ENCODE data around the gene THSD4. TPM values are rescaled to one million over a fixed set of nuclear protein-coding genes. Genes with fewer than 3 reads are reported as not detected.
"Not testable (repeated sequence)": the region's sequence is repeated elsewhere in the genome, so short reads cannot be mapped to it uniquely, and the experiment has no call there.

THSD4 gene
- total RNA-seq, 1 donor from 2014 or later: not detected

DNA sequence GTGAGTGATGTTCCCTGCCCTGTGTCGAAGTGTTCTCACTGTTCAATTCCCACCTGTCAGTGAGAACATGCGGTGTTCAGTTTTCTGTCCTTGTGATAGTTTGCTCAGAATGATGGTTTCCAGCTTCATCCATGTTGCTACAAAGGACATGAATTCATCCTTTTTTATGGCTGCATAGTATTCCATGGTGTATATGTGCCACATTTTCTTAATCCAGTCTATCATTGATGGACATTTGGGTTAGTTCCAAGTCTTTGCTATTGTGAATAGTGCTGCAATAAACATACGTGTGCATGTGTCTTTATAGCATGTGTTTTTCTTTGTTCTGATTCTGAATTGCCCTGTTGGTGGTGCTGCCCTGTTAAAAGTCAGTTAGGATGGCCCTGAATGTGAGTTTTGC, 204.2 kb downstream of the THSD4 start:
- intact Hi-C loops (cut with micrococcal nuclease): not testable (repeated sequence)

DNA sequence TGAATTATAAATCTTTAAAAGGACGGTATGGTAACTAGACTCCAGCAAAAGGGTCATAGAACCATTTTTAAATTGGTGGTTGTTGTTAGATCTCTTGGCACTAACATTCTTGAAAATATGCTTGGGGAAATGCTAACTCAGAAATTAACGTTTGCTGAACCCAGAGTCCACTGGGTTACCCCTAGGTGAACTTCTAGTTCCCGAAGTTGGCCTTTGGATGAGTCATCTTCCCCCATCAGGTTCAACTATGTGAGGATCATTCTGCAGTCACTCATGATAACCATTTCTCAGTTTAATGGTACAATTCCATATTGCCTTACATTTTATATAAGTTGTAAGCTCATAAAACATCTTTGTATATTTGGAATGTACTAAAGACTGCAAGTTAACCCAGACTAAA, 204.7 kb downstream of the THSD4 start:
- Mint-ChIP-seq H3K9me3 (no peaks in the 10 kb centered on the region), H3K36me3 (ENCODE audit: low read depth) (no peaks in the 10 kb centered on the region), H3K27me3 (ENCODE audit: low read depth) (peaks cover 6% of the 10 kb centered on the region), H3K4me3 (ENCODE audit: low read depth) (no peak overlapping the region), H3K4me1 (ENCODE audit: low read depth) (peaks cover 7% of the 10 kb centered on the region), H3K27ac (no peak overlapping the region)
- intact Hi-C loops (cut with micrococcal nuclease): no loop called here
- no peak for DNase-seq (ENCODE audit: low spot score)

More for the DNA sequence above, 204.2 kb downstream of the THSD4 start:
- H3K36me3 Mint-ChIP-seq (ENCODE audit: low read depth); H3K4me3 Mint-ChIP-seq (ENCODE audit: low read depth); DNase-seq (ENCODE audit: low spot score); H3K9me3 Mint-ChIP-seq; H3K27me3 Mint-ChIP-seq (ENCODE audit: low read depth); H3K4me1 Mint-ChIP-seq (ENCODE audit: low read depth); H3K27ac Mint-ChIP-seq: not testable (repeated sequence)

DNA sequence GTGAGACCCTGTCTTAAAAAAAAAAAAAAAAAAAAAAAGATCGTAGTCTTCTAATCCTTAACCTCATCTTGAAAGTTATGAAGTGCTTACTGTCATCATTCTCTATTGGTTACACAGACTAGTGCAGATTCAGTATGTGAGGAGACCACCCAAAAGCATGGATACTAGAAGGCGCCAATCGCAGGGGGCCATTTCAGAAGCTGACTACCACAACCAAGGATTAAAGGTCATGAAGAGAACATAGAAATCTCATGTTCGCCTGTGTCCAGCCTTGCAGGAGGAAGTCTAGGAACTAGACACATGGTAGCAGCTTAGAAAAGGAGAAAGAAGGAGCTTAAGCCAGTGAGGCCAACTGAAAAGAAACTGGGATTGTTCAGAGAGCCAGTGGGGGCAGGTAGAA, 207.8 kb downstream of the THSD4 start:
- H3K9me3 Mint-ChIP-seq: no peaks in the 10 kb centered on the region
- no peak overlapping the region for H3K27ac Mint-ChIP-seq
- no peak for DNase-seq (ENCODE audit: low spot score)
- H3K4me3 Mint-ChIP-seq (ENCODE audit: low read depth): no peak overlapping the region
- no peaks in the 10 kb centered on the region for H3K36me3 Mint-ChIP-seq (ENCODE audit: low read depth)
- H3K4me1 Mint-ChIP-seq (ENCODE audit: low read depth): peaks cover 7% of the 10 kb centered on the region
- peaks cover 9% of the 10 kb centered on the region for H3K27me3 Mint-ChIP-seq (ENCODE audit: low read depth)
- intact Hi-C loops (cut with micrococcal nuclease): no loop called here

- no peaks in the 10 kb centered on the region for H3K9me3 Mint-ChIP-seq
- H3K36me3 Mint-ChIP-seq (ENCODE audit: low read depth): no peaks in the 10 kb centered on the region
- H3K27me3 Mint-ChIP-seq (ENCODE audit: low read depth): peaks cover 9% of the 10 kb centered on the region
- H3K27ac Mint-ChIP-seq: no peak overlapping the region
- no peak for DNase-seq (ENCODE audit: low spot score)
- H3K4me1 Mint-ChIP-seq (ENCODE audit: low read depth): peaks cover 7% of the 10 kb centered on the region
- H3K4me3 Mint-ChIP-seq (ENCODE audit: low read depth): no peak overlapping the region
- intact Hi-C loops (cut with micrococcal nuclease): no loop called here
These were observed 208.3 kb downstream of the THSD4 start for GRCh38 chr15:71323584-71323983.

GRCh38 chr15:71325481-71325880, 210.2 kb downstream of the THSD4 start:
- no peaks in the 10 kb centered on the region for H3K36me3 Mint-ChIP-seq (ENCODE audit: low read depth)
- no peak overlapping the region for H3K27ac Mint-ChIP-seq
- peaks cover 10% of the 10 kb centered on the region for H3K4me1 Mint-ChIP-seq (ENCODE audit: low read depth)
- H3K9me3 Mint-ChIP-seq: no peaks in the 10 kb centered on the region
- H3K4me3 Mint-ChIP-seq (ENCODE audit: low read depth): no peak overlapping the region
- DNase-seq (ENCODE audit: low spot score): no peak
- H3K27me3 Mint-ChIP-seq (ENCODE audit: low read depth): peaks cover 7% of the 10 kb centered on the region
- intact Hi-C loops (cut with micrococcal nuclease): no loop called here

- H3K27ac Mint-ChIP-seq: no peak overlapping the region
- no peak overlapping the region for H3K4me3 Mint-ChIP-seq (ENCODE audit: low read depth)
- H3K9me3 Mint-ChIP-seq: no peaks in the 10 kb centered on the region
- peaks cover 10% of the 10 kb centered on the region for H3K4me1 Mint-ChIP-seq (ENCODE audit: low read depth)
- intact Hi-C loops (cut with micrococcal nuclease): no loop called here
- peaks cover 7% of the 10 kb centered on the region for H3K27me3 Mint-ChIP-seq (ENCODE audit: low read depth)
- no peak for DNase-seq (ENCODE audit: low spot score)
- H3K36me3 Mint-ChIP-seq (ENCODE audit: low read depth): no peaks in the 10 kb centered on the region
These were observed 213.2 kb downstream of the THSD4 start for GRCh38 chr15:71328453-71328852.

DNA sequence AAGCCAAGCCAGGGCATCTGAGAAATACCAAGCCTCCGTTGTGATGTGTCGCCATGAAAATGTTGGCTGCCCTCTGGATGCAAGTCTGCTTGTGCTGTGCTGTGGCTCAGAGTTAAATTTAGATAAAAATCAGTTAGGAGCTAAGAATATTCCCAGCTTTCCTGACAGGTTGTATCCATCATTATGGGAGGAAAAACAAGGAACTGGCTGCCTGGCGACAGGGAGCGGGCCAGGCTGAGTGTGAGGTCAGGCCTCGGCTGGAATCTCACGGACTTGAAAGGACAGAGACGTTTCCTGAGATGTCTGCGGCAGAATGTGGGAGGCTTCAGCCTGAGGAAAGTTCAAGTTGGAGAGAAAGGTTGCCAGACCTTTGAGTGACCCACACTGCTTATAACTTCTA, 213.8 kb downstream of the THSD4 start:
- Mint-ChIP-seq H3K27me3 (ENCODE audit: low read depth) (peaks cover 7% of the 10 kb centered on the region), H3K4me1 (ENCODE audit: low read depth) (peaks cover 12% of the 10 kb centered on the region), H3K27ac (no peak overlapping the region), H3K9me3 (no peaks in the 10 kb centered on the region), H3K36me3 (ENCODE audit: low read depth) (no peaks in the 10 kb centered on the region), H3K4me3 (ENCODE audit: low read depth) (no peak overlapping the region)
- DNase-seq (ENCODE audit: low spot score): no peak
- intact Hi-C loops (cut with micrococcal nuclease): no loop called here

DNA sequence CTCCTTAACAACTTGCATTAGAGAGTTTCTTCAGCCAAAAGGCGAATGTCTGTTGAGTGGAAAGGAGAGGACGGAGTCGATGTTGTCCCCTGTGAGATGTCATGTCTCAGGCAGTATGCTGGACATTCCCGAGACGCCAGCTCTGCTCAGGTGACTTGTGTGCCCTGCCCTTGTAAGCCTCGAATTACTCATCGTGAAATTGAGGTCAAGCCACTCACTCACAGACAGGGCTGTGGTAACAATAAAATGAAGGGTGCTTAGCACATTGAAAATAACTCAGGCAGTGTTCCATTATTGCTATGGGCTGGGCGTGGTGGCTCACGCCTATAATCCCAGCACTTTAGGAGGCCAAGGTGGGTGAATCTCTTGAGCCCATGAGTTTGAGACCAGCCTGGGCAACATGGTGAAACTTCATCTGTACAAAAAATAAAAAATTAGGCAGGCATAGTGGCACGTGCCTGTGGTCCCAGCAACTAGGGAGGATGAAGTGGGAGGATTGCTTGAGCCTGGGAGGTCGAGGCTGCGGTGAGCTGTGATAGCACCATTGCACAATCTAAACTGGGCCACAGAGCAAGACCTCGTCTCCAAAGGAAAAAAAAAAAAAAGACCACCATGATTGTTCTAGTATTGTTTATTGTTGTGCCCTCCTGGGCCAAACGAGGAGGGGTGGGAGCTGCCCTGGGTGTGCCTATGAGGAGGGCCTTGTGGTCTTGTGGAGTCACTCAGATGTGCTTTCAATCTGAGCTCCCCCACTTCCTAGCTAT, 214.4 kb downstream of the THSD4 start:
- Mint-ChIP-seq H3K4me1 (ENCODE audit: low read depth) (peaks cover 18% of the 10 kb centered on the region), H3K27me3 (ENCODE audit: low read depth) (peaks cover 3% of the 10 kb centered on the region), H3K9me3 (no peaks in the 10 kb centered on the region), H3K4me3 (ENCODE audit: low read depth) (no peak overlapping the region), H3K27ac (no peak overlapping the region), H3K36me3 (ENCODE audit: low read depth) (no peaks in the 10 kb centered on the region)
- intact Hi-C loops (cut with micrococcal nuclease): no loop called here
- DNase-seq (ENCODE audit: low spot score): no peak

- H3K36me3 Mint-ChIP-seq (ENCODE audit: low read depth): no peaks in the 10 kb centered on the region
- H3K27ac Mint-ChIP-seq: no peak overlapping the region
- intact Hi-C loops (cut with micrococcal nuclease): no loop called here
- peaks cover 22% of the 10 kb centered on the region for H3K4me1 Mint-ChIP-seq (ENCODE audit: low read depth)
- no peak for DNase-seq (ENCODE audit: low spot score)
- H3K4me3 Mint-ChIP-seq (ENCODE audit: low read depth): no peak overlapping the region
- peaks cover 3% of the 10 kb centered on the region for H3K27me3 Mint-ChIP-seq (ENCODE audit: low read depth)
- no peaks in the 10 kb centered on the region for H3K9me3 Mint-ChIP-seq
These were observed 215.4 kb downstream of the THSD4 start for GRCh38 chr15:71330638-71331162.

GRCh38 chr15:71331173-71331572, 215.9 kb downstream of the THSD4 start:
- Mint-ChIP-seq H3K4me3 (ENCODE audit: low read depth) (no peak overlapping the region), H3K27me3 (ENCODE audit: low read depth) (no peaks in the 10 kb centered on the region), H3K27ac (no peak overlapping the region), H3K4me1 (ENCODE audit: low read depth) (peaks cover 23% of the 10 kb centered on the region), H3K9me3 (no peaks in the 10 kb centered on the region), H3K36me3 (ENCODE audit: low read depth) (no peaks in the 10 kb centered on the region)
- no peak for DNase-seq (ENCODE audit: low spot score)
- intact Hi-C loops (cut with micrococcal nuclease): no loop called here

GRCh38 chr15:71332431-71333004, 217.2 kb downstream of the THSD4 start:
- intact Hi-C loops (cut with micrococcal nuclease): no loop called here
- no peaks in the 10 kb centered on the region for H3K36me3 Mint-ChIP-seq (ENCODE audit: low read depth)
- no peak overlapping the region for H3K4me3 Mint-ChIP-seq (ENCODE audit: low read depth)
- H3K27ac Mint-ChIP-seq: no peak overlapping the region
- peaks cover 4% of the 10 kb centered on the region for H3K27me3 Mint-ChIP-seq (ENCODE audit: low read depth)
- no peak for DNase-seq (ENCODE audit: low spot score)
- H3K9me3 Mint-ChIP-seq: no peaks in the 10 kb centered on the region
- peaks cover 23% of the 10 kb centered on the region for H3K4me1 Mint-ChIP-seq (ENCODE audit: low read depth)

DNA sequence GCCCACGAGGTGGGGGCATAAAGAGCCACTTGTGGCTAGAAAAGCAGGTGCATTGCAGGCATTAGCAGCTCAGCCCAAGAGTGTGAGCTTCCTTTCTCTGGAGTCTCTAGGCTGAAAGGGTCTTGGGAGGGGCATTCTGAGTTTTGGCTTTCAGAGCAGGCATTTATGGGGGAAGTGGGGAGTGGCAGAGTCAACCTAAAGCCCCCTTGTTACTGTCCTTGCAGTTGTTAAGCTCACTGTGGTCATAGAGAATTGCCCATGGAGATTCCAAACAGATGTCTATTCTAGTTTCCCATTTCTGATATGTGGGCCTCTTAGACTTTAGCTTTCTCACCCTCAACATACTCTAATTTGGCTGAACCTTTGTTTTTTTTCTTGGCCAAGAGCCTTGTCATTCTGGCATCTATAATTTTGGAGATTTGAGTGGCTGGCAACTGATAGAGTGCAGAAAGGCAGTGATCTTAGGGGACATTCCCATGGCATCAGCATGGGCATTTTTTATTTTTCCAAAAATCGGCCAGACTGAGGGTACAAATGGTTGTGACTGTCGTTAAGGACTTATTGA, 217.9 kb downstream of the THSD4 start:
- peaks cover 23% of the 10 kb centered on the region for H3K4me1 Mint-ChIP-seq (ENCODE audit: low read depth)
- no peaks in the 10 kb centered on the region for H3K9me3 Mint-ChIP-seq
- no peak overlapping the region for H3K27ac Mint-ChIP-seq
- no peaks in the 10 kb centered on the region for H3K36me3 Mint-ChIP-seq (ENCODE audit: low read depth)
- peaks cover 4% of the 10 kb centered on the region for H3K27me3 Mint-ChIP-seq (ENCODE audit: low read depth)
- no peak for DNase-seq (ENCODE audit: low spot score)
- H3K4me3 Mint-ChIP-seq (ENCODE audit: low read depth): no peak overlapping the region
- intact Hi-C loops (cut with micrococcal nuclease): no loop called here

DNA sequence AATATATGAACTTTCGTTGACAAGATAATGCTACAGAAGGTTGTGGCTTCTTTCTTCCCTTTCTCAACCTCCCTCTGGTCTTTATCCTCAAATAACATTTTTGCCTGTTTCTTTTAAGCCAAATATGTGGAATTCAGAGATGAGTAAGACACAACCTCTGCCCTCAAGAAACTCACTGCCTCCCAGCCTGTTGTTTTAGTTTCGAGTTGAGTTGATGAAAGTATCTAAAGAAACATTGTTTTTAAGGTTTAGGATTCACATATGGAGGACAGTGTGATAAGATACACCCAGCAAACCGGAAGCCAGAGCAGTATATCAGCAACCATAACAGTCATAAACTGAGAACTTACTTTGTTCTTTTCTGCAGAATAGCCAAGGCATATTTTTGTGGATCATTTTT, 218.6 kb downstream of the THSD4 start:
- Mint-ChIP-seq H3K4me3 (ENCODE audit: low read depth) (no peak overlapping the region), H3K27me3 (ENCODE audit: low read depth) (peaks cover 8% of the 10 kb centered on the region), H3K4me1 (ENCODE audit: low read depth) (peaks cover 23% of the 10 kb centered on the region), H3K9me3 (no peaks in the 10 kb centered on the region), H3K27ac (peak overlapping the region; percentile 20), H3K36me3 (ENCODE audit: low read depth) (no peaks in the 10 kb centered on the region)
- intact Hi-C loops (cut with micrococcal nuclease): no loop called here
- no peak for DNase-seq (ENCODE audit: low spot score)
